ENCODE measurements around the gene PRKN.

Gene PRKN

DNA sequence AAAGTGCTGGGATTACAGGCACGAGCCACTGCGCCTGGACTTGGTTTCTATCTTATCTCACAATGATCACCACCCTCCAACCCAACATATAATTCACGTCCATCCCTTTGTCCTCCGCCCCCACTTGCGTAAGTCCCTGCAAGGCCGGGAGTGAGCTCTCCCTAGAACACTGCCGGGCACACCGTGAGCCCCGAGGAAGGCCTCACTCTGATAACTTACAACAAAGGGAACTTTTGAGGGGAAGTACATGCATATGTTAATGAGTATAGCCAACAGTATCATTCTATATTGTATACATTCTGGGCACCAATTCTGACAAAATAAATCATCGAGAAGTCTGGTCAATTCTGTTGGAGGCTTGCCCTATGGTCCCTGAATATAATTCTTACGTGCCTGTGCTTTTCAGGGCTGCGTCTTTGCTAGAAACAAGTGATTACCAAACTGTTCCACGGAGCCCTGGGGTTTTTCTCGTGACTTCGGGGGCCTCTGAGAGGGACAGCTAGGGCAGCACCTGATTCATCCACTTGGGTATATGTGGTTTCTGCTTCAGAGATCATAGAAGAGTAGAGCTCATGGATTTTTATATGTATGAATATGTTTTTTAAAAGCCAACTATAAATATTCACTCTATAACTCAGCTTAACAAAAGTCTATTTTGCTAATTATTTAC is 983.9 kb downstream of the PRKN start:
- Mint-ChIP-seq H3K4me3 (no peak overlapping the region), H3K36me3 (peaks cover 3% of the 10 kb centered on the region), H3K9me3 (ENCODE audit: low read depth) (no peaks in the 10 kb centered on the region), H3K27me3 (no peaks in the 10 kb centered on the region), H3K4me1 (ENCODE audit: low read depth) (no peaks in the 10 kb centered on the region), H3K27ac (no peak overlapping the region)

DNA sequence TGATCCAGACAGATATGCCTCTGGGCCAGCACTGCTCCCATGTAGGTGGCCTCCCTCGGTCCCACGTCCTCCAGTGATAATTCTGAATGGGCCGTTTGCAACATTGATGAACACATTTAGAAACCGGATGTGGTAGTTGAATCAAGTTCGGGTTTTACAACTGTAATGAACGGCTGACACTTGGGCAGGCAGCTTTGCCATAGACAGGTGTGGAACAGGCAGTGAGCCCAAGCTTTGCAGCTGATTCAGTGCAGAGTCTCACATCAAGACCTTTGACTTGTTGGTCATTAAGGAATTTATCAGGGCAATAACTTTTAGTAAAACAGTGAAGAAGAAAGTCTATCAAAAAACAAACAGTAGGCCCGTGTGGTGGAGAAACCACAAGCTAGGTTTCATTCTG is 987.1 kb downstream of the PRKN start:
- H3K4me1 Mint-ChIP-seq (ENCODE audit: low read depth) = no peaks in the 10 kb centered on the region
- no peak overlapping the region for H3K4me3 Mint-ChIP-seq
- H3K27ac Mint-ChIP-seq = no peak overlapping the region
- no peaks in the 10 kb centered on the region for H3K9me3 Mint-ChIP-seq (ENCODE audit: low read depth)
- H3K36me3 Mint-ChIP-seq = peaks cover 5% of the 10 kb centered on the region
- H3K27me3 Mint-ChIP-seq = no peaks in the 10 kb centered on the region

DNA sequence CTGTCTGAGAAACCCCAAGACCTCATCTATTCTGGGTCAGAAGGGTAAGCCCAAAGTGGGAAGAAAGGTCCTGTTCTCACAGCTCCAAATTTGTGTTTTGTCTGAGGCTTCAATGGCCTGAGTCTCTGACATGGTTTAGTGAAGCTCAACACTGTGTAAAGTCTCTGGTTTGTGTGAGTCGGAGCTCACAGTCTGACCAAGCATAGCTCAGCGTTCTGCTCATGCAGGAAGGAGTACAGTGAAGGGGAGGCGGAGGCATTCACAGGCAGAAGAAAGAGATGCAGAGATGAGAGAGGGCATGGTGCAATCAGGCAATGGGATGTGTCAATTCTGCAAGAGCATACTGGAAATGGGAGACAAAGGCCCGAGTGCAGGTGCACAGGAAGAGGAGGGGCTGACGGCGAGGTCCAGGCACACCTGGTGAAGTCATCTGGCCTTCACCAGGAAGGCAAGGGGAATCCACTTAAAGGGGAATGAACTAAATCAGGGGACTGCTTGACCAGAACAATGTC is 990.7 kb downstream of the PRKN start:
- H3K4me3 Mint-ChIP-seq = no peak overlapping the region
- no peaks in the 10 kb centered on the region for H3K27me3 Mint-ChIP-seq
- no peaks in the 10 kb centered on the region for H3K9me3 Mint-ChIP-seq (ENCODE audit: low read depth)
- H3K4me1 Mint-ChIP-seq (ENCODE audit: low read depth) = no peaks in the 10 kb centered on the region
- peaks cover 2% of the 10 kb centered on the region for H3K36me3 Mint-ChIP-seq
- H3K27ac Mint-ChIP-seq = no peak overlapping the region

- H3K4me1 Mint-ChIP-seq (ENCODE audit: low read depth) = no peaks in the 10 kb centered on the region
- peaks cover 2% of the 10 kb centered on the region for H3K36me3 Mint-ChIP-seq
- no peak overlapping the region for H3K27ac Mint-ChIP-seq
- H3K9me3 Mint-ChIP-seq (ENCODE audit: low read depth) = no peaks in the 10 kb centered on the region
- no peak overlapping the region for H3K4me3 Mint-ChIP-seq
- H3K27me3 Mint-ChIP-seq = no peaks in the 10 kb centered on the region
These were observed 991.2 kb downstream of the PRKN start for GRCh38 chr6:161736326-161736725.

DNA sequence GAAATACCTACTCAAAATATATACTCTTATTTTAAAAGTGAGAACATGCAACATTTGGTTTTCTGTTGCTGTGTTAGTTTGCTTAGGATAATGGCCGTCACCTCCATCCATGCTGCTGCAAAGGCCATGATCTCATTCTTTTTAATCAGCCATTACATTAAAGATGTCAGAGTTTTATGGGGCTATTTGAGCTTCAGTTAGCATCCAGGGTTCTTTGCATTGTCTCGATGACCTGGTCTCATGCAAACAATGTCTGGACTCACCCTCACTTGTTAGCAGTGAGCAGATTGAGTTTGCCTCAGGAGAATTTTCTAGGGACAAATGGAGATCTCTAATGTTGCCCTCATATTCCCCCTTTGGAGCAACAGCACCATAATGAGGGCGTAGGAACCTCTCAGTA is 995.0 kb downstream of the PRKN start:
- Mint-ChIP-seq H3K36me3 (no peaks in the 10 kb centered on the region), H3K4me1 (ENCODE audit: low read depth) (no peaks in the 10 kb centered on the region), H3K4me3 (no peak overlapping the region), H3K27me3 (no peaks in the 10 kb centered on the region), H3K27ac (no peak overlapping the region), H3K9me3 (ENCODE audit: low read depth) (peaks cover 4% of the 10 kb centered on the region)

- H3K9me3 Mint-ChIP-seq (ENCODE audit: low read depth) = peaks cover 4% of the 10 kb centered on the region
These were observed 1000.3 kb downstream of the PRKN start for GRCh38 chr6:161727083-161727833.

GRCh38 chr6:161722394-161722793 is 1005.2 kb downstream of the PRKN start:
- no peaks in the 10 kb centered on the region for H3K9me3 Mint-ChIP-seq (ENCODE audit: low read depth)
- H3K27me3 Mint-ChIP-seq = no peaks in the 10 kb centered on the region
- H3K27ac Mint-ChIP-seq = no peak overlapping the region
- no peaks in the 10 kb centered on the region for H3K4me1 Mint-ChIP-seq (ENCODE audit: low read depth)
- H3K36me3 Mint-ChIP-seq = no peaks in the 10 kb centered on the region
- no peak overlapping the region for H3K4me3 Mint-ChIP-seq

More at GRCh38 chr6:161727083-161727833, 1000.3 kb downstream of the PRKN start:
- Mint-ChIP-seq H3K36me3 (no peaks in the 10 kb centered on the region), H3K27me3 (no peaks in the 10 kb centered on the region), H3K4me3 (no peak overlapping the region), H3K27ac (no peak overlapping the region), H3K4me1 (ENCODE audit: low read depth) (no peaks in the 10 kb centered on the region)

DNA sequence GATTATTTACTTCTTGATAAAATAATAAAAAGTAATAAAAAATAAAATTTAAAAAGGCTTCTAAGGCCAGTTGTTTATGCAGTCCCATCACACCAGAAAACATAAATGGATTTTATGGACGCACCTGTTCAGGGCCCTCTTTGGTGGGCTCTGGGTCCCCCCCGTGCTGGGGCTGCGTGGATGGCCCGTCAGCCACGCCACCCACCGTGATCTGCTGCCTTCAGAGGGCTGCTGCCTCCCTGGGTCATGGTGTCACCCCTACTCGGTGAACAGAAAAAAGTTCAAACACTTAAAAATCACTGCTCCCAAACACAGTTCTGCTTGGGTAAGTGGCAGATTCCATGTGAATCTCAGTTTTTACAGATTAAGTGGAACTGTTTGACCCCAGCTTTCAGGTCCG is 1006.1 kb downstream of the PRKN start:
- H3K36me3 Mint-ChIP-seq = no peaks in the 10 kb centered on the region
- no peaks in the 10 kb centered on the region for H3K4me1 Mint-ChIP-seq (ENCODE audit: low read depth)
- H3K27me3 Mint-ChIP-seq = no peaks in the 10 kb centered on the region
- no peak overlapping the region for H3K27ac Mint-ChIP-seq
- no peak overlapping the region for H3K4me3 Mint-ChIP-seq
- peaks cover 3% of the 10 kb centered on the region for H3K9me3 Mint-ChIP-seq (ENCODE audit: low read depth)

DNA sequence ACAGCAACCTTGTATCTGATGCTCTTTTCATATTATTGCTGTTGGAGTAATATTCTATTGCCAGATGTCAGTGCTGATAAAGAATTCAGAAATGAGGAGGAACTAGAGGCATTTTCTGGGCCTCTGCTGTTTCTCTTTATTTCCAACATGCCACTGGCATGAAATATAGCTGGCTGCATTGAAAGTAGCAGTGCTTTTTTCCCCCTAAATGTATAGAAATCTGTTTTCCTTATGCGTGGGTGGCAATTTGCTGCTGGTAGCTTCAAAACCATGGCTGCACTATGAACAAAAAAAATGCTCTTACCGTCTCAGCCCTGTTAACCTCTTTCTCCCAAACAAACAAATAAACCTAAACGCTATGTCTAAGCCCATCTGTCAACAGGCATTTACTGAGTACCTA is 1011.4 kb downstream of the PRKN start:
- Mint-ChIP-seq H3K27ac (no peak overlapping the region), H3K4me1 (ENCODE audit: low read depth) (no peaks in the 10 kb centered on the region)

DNA sequence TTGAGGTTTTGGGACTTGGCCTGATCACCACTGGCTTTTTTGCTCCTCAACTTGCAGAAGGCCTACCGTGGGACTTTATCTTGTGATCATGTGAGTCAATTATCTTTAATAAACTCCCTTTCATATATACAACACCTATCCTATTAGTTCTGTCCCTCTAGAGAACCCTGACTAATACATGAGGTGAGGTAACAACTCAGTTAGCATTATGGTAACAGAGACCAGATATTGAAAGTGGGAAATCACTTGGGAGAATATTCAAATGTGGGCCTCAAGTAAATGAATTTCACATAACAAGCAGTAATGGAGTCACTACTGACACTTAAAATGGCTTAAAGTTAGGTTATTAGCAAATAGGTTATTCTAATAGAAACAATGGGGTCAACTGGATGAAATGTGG is 1015.6 kb downstream of the PRKN start:
- no peaks in the 10 kb centered on the region for H3K27me3 Mint-ChIP-seq
- no peak overlapping the region for H3K4me3 Mint-ChIP-seq
- H3K27ac Mint-ChIP-seq = no peak overlapping the region
- peaks cover 5% of the 10 kb centered on the region for H3K9me3 Mint-ChIP-seq (ENCODE audit: low read depth)
- peaks cover 2% of the 10 kb centered on the region for H3K36me3 Mint-ChIP-seq
- H3K4me1 Mint-ChIP-seq (ENCODE audit: low read depth) = no peaks in the 10 kb centered on the region

More for the DNA sequence above, 1011.4 kb downstream of the PRKN start:
- H3K4me3 Mint-ChIP-seq = no peak overlapping the region
- no peaks in the 10 kb centered on the region for H3K27me3 Mint-ChIP-seq
- H3K9me3 Mint-ChIP-seq (ENCODE audit: low read depth) = peaks cover 5% of the 10 kb centered on the region
- H3K36me3 Mint-ChIP-seq = peaks cover 2% of the 10 kb centered on the region

DNA sequence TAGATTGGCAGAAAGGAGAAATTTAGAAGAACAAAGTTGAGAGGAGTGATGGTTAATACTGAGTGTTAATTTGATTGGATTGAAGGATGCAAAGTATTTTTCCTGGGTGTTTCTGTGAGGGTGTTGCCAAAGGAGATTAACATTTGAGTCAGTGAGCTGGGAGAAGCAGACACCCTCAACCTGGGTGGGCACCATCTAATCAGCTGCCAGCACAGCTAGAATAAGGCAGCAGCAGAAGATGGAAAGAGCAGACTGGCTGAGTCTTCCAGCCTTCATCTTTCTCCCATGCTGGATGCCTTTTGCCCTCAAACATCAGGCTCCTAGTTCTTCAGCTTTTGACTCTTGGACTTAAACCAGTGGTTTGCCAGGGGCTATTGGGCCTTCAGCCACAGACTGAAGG is 1016.1 kb downstream of the PRKN start:
- H3K4me1 Mint-ChIP-seq (ENCODE audit: low read depth) = no peaks in the 10 kb centered on the region
- H3K4me3 Mint-ChIP-seq = no peak overlapping the region
- no peaks in the 10 kb centered on the region for H3K27me3 Mint-ChIP-seq
- H3K36me3 Mint-ChIP-seq = peaks cover 2% of the 10 kb centered on the region
- H3K9me3 Mint-ChIP-seq (ENCODE audit: low read depth) = peaks cover 2% of the 10 kb centered on the region
- H3K27ac Mint-ChIP-seq = no peak overlapping the region

DNA sequence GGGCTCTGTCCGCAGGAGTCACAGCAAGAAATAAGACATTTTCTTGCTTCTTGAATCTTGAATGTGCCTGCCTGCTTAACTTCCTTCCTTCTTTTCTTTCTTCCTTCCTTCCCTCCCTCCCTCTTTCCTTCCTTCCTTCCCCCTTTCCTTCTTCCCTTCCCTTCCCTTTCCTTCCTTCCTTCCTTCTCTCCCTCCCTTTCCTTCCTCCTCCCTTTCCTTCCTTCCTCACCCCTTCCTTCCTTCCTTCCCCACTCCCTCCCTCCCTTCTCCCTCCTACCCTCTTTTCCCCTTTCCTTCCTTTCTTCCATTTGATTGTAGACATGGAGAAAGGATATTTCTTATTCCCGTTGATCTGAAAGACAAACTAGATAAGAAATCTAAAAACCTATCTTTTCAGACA is 1016.9 kb downstream of the PRKN start:
- Mint-ChIP-seq H3K4me3 (no peak overlapping the region), H3K27me3 (no peaks in the 10 kb centered on the region), H3K4me1 (ENCODE audit: low read depth) (no peaks in the 10 kb centered on the region), H3K27ac (no peak overlapping the region), H3K36me3 (peaks cover 2% of the 10 kb centered on the region), H3K9me3 (ENCODE audit: low read depth) (no peaks in the 10 kb centered on the region)

GRCh38 chr6:161701056-161701455 is 1026.5 kb downstream of the PRKN start:
- no peaks in the 10 kb centered on the region for H3K9me3 Mint-ChIP-seq (ENCODE audit: low read depth)
- H3K27me3 Mint-ChIP-seq = no peaks in the 10 kb centered on the region
- H3K4me3 Mint-ChIP-seq = no peak overlapping the region
- peaks cover 3% of the 10 kb centered on the region for H3K36me3 Mint-ChIP-seq
- H3K27ac Mint-ChIP-seq = no peak overlapping the region
- no peaks in the 10 kb centered on the region for H3K4me1 Mint-ChIP-seq (ENCODE audit: low read depth)

DNA sequence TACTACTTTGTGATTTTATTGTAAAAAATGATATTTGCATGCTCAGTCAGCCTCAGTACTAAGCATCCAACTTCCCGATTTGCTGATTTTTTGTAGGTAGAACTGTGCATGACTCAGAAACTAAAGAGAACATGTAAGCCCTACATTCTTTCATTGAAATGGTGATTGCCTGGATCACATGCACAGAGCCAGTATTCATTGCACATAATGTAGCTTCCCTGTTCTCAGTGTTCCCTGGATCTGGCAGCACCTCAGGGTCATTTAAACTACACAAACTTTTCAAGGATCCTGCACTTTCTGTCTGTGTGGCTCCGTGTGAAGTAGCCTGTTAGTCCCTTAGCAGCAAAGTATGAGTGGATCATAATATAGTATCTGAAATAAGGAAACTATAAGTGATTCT is 1030.8 kb downstream of the PRKN start:
- Mint-ChIP-seq H3K27ac (no peak overlapping the region), H3K36me3 (peaks cover 3% of the 10 kb centered on the region), H3K4me1 (ENCODE audit: low read depth) (no peaks in the 10 kb centered on the region), H3K27me3 (no peaks in the 10 kb centered on the region), H3K4me3 (no peak overlapping the region), H3K9me3 (ENCODE audit: low read depth) (no peaks in the 10 kb centered on the region)

DNA sequence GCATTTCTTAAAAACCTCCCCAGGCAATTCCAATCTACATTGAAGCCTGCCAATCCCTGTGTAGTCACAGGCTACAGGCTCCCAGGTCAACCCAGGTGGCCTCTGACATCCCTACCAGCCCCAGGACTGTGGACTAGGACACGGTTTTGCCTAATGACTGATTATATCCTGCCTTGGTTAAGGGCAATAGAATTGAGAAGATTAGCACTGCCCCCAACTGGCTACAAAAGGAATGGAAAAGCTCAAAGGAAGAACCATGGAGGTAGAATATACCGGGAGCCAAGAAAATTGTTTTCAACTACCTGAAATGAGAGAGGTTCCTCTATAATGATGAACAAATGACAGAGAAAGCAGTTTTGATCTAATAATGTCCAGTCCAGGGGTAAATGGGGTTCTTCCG is 1032.6 kb downstream of the PRKN start:
- Mint-ChIP-seq H3K27me3 (no peaks in the 10 kb centered on the region), H3K9me3 (ENCODE audit: low read depth) (no peaks in the 10 kb centered on the region), H3K27ac (no peak overlapping the region), H3K4me3 (no peak overlapping the region), H3K36me3 (peaks cover 3% of the 10 kb centered on the region), H3K4me1 (ENCODE audit: low read depth) (no peaks in the 10 kb centered on the region)

Data from activated naive CD8-positive, alpha-beta T cell (primary cell).